ENCODE measurements around the gene SMG6. TPM values are rescaled to one million over a fixed set of nuclear protein-coding genes. Genes with fewer than 3 reads are reported as not detected.

Gene SMG6
- total RNA-seq, 3 donors from 2014 or later, result 27.9 to 36.1 (median 30.7) TPM

DNA sequence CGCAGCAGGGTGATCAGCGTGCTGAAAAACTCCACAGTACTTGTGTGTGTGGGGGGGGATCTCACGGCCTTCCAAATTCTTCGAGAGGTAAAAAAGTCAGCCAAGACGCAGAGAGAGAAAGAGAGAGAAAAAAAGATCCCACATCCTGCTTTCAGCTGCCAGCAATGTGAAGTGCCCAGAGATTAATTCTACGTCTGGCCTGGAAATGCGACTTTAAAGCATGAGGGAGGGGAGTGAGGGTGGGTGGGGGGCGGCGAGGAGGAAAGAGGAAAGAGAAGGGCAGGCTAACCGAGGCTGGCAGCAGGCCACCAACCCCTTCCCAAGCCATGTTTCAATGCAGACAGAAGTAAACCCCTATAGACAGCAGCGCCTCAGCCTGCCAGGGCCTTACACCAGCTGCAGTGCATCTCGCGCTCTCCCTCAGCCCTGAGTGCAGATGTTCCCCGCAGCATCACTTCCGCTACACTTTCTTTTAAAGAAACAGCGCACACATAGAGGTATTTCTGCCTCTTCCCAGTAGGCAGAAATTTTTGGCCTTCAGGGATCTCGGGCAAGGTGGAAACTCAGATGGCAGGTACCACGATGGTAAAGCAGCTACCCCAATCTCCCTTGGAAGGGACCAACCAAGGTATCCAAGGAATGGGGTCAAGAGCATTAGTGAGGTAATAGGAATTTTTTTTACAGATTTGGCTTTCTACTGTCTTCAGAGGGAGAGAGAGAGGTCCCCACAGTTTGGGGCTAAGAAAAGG, 87.8 kb downstream of the SMG6 start:
- peak; percentile 94 to 95 for ATAC-seq
- Mint-ChIP-seq H3K4me1 (ENCODE audit: low read depth) (peaks cover 52% of the 10 kb centered on the region), H3K9me3 (no peaks in the 10 kb centered on the region), H3K4me3 (peak overlapping the region; percentile 79), H3K27me3 (ENCODE audit: low read depth) (no peaks in the 10 kb centered on the region), H3K36me3 (ENCODE audit: insufficient read depth) (peaks cover 9% of the 10 kb centered on the region)
- DNase-seq, result peak; percentile 49

DNA sequence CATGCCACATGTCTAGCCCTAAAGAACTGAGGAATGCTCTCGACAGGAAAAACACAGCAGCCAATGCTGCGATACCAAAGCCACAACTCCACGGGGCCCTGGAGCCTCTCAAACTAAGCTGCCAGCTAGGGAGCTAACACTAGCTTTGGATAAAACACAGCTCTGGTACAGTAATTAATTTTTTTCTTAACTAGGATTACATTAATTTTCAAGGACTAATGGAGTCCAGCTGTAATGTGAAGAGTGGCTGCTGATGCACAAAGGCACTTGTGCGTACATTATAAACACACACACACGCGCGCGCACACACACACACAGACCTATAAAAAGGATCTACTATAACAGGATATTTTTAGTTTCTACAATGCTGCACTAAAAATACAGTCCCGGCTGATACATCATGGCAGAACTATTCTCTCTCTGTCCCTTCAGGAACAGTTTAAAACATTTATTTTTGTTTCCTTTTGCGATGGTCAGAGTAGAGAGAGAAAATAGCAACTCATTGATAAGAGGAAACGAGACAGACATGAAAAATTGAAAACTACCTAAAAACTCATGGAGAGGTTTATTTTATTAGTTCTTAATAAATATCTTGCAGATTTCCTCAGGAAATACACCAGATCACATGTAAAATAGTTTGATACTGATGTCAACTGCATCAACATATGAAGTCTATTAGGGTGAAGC, 88.5 kb downstream of the SMG6 start:
- DNase-seq, result no peak

DNA sequence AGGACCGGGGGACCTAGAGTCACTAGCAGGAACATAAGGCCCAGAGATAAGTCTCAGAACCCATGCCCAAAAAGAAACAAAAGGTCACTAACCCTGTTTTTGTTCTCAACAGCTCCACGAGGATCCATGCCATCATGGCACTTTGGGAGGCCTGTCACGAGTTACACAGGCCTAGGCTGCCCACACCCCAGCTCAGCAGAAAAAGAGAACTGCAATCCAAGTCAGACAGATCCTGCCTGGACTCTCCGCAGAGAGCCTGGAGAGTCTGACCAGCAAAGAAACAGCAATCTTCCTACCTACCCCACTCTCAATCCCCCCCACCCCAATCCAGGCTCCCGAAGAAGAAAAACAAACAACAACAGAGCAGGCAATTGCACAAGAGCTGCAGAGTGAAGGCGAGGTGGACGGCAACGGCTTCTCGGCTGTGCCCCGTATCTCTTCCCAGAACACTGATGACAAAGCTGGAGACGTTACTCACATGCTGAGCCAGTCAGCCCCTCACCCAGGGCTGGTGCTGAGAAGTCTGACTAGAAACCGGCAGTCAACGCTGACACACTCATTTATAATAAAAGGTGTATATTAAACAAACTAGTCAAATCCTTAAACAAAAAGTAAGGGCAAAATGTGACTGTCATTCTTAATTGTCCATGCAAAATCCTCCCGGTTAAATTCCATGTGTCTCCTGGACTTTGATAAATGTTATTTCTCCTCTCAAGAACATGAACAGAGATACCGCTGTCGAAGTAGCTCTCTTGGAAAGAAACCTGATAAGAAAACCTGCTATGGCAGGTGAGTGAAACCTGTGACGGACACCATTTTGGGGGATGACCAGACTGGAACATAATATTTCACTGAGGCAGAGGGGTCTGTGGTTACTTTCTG, 89.3 kb downstream of the SMG6 start:
- Mint-ChIP-seq H3K27me3 (ENCODE audit: low read depth) (no peaks in the 10 kb centered on the region), H3K4me3 (peak overlapping the region; percentile 79), H3K9me3 (no peaks in the 10 kb centered on the region), H3K36me3 (ENCODE audit: insufficient read depth) (peaks cover 8% of the 10 kb centered on the region), H3K4me1 (ENCODE audit: low read depth) (peaks cover 53% of the 10 kb centered on the region)
- ATAC-seq, result peak; percentile 37 to 56
- DNase-seq, result peak; percentile 17

More for the DNA sequence above, 88.5 kb downstream of the SMG6 start:
- H3K27me3 Mint-ChIP-seq (ENCODE audit: low read depth), result no peaks in the 10 kb centered on the region
- ATAC-seq, result no peak
- H3K4me1 Mint-ChIP-seq (ENCODE audit: low read depth), result peaks cover 53% of the 10 kb centered on the region
- no peaks in the 10 kb centered on the region for H3K9me3 Mint-ChIP-seq
- peaks cover 8% of the 10 kb centered on the region for H3K36me3 Mint-ChIP-seq (ENCODE audit: insufficient read depth)
- H3K4me3 Mint-ChIP-seq, result peak overlapping the region; percentile 79

DNA sequence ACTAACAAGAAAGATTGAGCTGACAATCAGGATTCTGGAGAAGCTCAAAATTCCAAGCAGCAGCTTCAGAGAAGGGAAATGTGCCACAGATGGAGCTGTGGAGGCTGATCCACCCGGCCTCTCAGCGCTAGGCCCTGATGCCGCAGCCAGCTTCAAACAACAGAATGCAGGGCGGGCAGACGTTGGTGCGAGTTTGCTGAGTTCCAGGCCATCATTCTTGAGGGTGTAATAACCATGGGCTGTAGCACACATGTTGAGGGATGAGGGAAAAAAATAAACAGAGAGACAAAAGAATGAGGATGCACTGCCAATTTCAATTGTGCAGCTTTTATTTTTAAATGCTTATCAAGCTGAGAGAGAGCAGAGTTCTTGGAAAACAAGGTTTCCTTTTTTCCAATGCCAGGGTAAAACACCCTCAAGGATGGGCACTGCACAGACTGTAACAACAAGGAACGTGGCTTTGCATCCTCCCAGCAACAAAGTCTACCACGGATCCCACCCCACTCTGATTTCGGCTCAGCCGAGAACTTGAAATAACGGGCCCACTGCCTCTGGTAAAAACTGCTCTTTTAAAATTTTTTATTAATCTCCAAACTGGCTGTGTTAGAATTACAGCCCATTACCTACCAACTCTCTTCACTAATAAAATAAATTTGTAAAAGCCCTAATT, 90.2 kb downstream of the SMG6 start:
- Mint-ChIP-seq H3K36me3 (ENCODE audit: insufficient read depth) (peaks cover 6% of the 10 kb centered on the region), H3K27me3 (ENCODE audit: low read depth) (no peaks in the 10 kb centered on the region), H3K4me3 (no peak overlapping the region), H3K9me3 (no peaks in the 10 kb centered on the region), H3K4me1 (ENCODE audit: low read depth) (peaks cover 50% of the 10 kb centered on the region)
- no peak for DNase-seq
- no peak for ATAC-seq

DNA sequence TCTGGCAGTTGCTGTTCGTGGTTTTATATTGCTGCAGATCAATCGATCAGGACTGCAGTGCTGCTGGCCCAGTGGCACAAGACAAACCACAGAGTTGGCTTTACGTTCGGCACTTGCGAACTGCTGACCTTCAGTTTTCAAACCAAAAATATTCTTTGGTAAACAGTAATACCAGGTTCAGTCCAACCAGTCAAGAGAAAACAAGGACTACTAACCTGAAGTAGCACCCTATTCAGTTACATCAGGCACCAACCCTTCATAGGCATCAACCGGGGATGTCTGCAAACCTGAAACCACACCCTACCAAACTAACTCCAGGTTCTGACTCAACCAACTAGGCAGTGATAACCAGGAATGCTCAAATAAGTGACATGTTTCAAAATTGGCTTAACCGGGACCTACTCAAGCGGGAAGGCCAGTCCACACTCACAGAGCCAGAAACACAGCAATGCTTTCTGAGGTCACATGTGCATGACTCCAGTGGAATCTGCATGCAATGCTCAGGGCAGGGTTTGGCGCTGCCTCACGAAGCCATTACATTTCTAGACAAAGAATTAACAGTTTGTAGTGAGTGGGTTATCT, 91.1 kb downstream of the SMG6 start:
- Mint-ChIP-seq H3K36me3 (ENCODE audit: insufficient read depth) (peaks cover 6% of the 10 kb centered on the region), H3K4me3 (no peak overlapping the region), H3K27me3 (ENCODE audit: low read depth) (no peaks in the 10 kb centered on the region), H3K9me3 (no peaks in the 10 kb centered on the region), H3K4me1 (ENCODE audit: low read depth) (peaks cover 49% of the 10 kb centered on the region)
- DNase-seq (no peak), ATAC-seq (no peak)

DNA sequence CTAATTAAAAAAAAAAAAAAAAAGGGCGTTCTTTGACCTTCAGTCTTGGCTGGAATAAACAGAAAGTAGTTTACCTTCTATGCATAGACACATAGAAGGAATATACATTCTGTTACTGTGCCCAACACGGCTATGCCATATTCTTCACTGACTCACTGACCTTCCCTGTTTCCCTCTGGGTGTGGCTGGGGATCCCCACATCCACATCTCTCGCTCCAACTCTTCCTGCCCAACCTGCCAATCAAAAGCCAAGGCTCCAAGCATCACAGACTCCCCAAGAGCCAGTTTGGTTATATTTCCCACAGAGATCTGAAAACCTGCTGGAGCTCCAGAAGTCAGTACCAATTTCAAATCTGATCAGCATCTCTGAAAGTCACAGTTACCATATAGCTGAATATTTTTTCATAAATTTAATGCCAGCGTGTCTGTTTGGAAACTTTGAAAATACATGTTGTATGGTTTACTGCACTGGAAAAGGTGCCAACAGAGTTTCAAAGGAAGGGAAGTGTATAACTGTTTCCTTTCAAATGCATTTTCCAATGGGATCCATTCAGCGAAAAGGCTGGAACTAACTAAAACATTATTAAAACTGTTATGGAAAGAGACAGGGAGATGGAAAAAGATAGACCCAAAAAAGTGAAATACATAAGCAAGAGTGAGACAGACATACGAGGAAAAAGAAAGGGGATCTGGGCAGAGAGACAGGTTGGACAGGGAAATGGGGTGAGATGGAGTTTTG, 91.8 kb downstream of the SMG6 start:
- DNase-seq, result no peak
- Mint-ChIP-seq H3K36me3 (ENCODE audit: insufficient read depth) (peaks cover 6% of the 10 kb centered on the region), H3K4me1 (ENCODE audit: low read depth) (peaks cover 49% of the 10 kb centered on the region), H3K9me3 (no peaks in the 10 kb centered on the region), H3K27me3 (ENCODE audit: low read depth) (no peaks in the 10 kb centered on the region), H3K4me3 (no peak overlapping the region)
- no peak for ATAC-seq

DNA sequence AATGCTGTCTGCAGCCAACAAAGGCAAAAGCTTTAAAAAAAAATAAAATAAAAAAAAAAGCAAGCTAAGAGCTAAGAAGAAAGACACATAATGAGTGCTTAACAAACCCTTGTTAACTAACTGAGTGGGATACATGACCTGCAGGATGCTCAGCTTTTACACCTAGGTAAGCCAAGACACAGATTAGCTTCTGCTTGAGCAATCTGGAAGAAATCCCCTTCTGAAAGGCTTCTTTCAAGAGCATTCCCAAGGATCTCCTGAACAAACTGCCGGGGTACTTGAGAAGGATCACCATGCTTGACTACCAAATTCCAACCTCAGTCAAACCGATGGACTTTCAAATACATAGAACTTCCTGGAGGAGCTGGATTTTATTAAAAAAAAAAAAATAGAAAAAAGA, 92.9 kb downstream of the SMG6 start:
- H3K9me3 Mint-ChIP-seq, result no peaks in the 10 kb centered on the region
- H3K27me3 Mint-ChIP-seq (ENCODE audit: low read depth), result no peaks in the 10 kb centered on the region
- no peak for DNase-seq
- no peak overlapping the region for H3K4me3 Mint-ChIP-seq
- peaks cover 41% of the 10 kb centered on the region for H3K4me1 Mint-ChIP-seq (ENCODE audit: low read depth)
- peaks cover 6% of the 10 kb centered on the region for H3K36me3 Mint-ChIP-seq (ENCODE audit: insufficient read depth)
- no peak for ATAC-seq

DNA sequence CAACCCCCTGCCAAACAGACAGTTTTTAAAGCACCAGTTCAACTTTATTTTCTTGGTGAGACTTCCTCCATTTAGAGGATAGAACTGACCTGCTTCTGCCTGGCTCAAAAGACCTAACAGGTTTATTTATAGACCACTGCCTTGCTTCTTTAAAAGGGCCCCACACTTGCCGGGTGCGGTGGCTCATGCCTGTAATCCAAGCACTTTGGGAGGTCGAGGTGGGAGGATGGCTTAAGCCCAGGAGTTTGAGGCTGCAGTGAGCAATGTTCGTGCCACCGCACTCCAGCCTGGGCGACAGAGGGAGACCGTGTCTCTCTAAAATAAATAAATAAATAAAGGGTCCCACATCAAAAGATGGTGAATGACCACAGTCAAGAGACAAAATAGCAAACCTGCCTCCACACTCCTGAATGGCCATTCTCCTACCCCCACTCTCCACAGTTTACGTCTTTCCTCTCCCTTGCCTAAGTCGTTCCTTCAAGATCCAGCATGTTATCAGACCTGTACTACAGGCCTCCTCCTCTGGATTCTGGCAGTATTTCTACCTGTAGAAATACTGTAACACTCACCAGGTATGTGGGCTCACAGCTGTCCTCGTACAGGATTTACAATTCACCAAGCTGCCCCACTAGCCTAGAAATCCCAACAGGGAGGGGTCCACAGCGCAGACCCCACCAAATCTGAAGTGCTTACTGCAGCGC, 95.6 kb downstream of the SMG6 start:
- H3K9me3 Mint-ChIP-seq, result no peaks in the 10 kb centered on the region
- no peak for ATAC-seq
- H3K4me3 Mint-ChIP-seq, result no peak overlapping the region
- DNase-seq, result no peak
- no peaks in the 10 kb centered on the region for H3K27me3 Mint-ChIP-seq (ENCODE audit: low read depth)
- H3K4me1 Mint-ChIP-seq (ENCODE audit: low read depth), result peaks cover 23% of the 10 kb centered on the region
- peaks cover 10% of the 10 kb centered on the region for H3K36me3 Mint-ChIP-seq (ENCODE audit: insufficient read depth)

DNA sequence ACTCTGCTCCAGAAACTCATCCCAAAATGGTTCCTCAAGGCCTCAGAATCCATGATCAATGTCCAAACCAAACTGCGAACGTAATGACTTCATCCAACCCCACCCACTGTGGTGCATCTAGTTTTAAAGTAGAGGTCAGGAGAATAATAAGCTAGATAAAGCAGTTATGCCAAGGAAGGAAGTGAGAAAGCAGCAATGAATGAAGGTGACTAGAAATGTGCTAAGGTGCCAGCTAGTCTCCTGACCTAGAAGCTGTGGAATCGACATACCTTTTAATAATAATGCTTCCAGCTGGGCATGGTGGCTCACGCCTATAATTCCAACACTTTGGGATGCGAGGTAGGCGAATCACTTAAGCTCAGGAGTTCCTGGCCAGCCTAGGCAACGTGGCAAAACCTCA, 99.2 kb downstream of the SMG6 start:
- no peak overlapping the region for H3K4me3 Mint-ChIP-seq
- no peaks in the 10 kb centered on the region for H3K27me3 Mint-ChIP-seq (ENCODE audit: low read depth)
- H3K9me3 Mint-ChIP-seq, result no peaks in the 10 kb centered on the region
- peaks cover 22% of the 10 kb centered on the region for H3K4me1 Mint-ChIP-seq (ENCODE audit: low read depth)
- ATAC-seq, result no peak
- H3K36me3 Mint-ChIP-seq (ENCODE audit: insufficient read depth), result peaks cover 12% of the 10 kb centered on the region
- no peak for DNase-seq

DNA sequence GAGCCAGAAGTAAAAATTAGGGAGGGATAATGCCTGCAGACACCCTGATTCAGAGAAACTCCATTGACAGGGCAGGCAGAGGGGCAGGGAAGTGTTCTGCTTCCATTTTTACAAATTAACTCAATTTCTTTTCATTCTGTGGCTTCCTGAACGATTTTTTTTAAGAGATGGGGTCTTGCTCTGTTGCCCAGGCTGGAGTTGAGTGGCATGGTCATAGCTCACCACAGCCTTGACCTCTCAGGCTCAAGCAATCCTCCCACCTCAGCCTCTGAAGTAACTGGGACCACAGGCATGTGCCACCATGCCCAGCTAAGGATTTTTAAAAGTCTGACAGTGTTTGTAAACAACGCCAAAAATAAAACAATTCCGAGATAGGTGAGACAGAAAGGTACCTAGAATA, 99.8 kb downstream of the SMG6 start:
- DNase-seq (no peak), ATAC-seq (no peak)
- H3K27me3 Mint-ChIP-seq (ENCODE audit: low read depth), result no peaks in the 10 kb centered on the region
- no peaks in the 10 kb centered on the region for H3K9me3 Mint-ChIP-seq
- H3K36me3 Mint-ChIP-seq (ENCODE audit: insufficient read depth), result peaks cover 12% of the 10 kb centered on the region
- no peak overlapping the region for H3K4me3 Mint-ChIP-seq
- H3K4me1 Mint-ChIP-seq (ENCODE audit: low read depth), result peaks cover 22% of the 10 kb centered on the region

DNA sequence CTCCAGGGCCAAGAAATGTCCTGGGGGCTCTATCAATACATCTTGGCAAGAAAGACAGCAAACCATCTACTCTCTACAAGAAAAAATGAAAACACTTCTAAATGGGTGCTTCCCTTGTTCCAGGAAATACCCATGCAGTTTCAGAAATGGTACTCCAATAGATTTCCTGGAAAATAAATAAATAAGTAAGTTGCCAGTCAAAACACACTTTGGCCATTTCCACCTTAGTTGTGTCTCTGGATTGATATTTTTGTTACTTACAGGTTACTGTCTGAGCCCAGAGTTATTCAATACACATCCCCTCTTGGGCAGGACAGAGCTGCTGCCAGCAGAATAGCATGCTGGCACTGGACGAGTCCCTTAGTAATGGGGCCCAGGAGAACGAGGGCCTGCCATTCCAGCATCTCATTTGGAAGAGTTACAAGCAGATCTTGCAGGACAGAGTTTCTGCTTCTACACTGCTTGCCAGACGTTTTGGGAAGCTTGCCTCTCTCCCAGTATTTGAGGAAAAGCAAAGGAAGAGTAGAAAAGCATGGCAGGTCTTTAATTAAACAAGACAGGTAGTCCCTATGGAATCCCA, 100.5 kb downstream of the SMG6 start:
- H3K36me3 Mint-ChIP-seq (ENCODE audit: insufficient read depth), result peaks cover 11% of the 10 kb centered on the region
- DNase-seq (no peak), ATAC-seq (no peak)
- no peak overlapping the region for H3K4me3 Mint-ChIP-seq
- peaks cover 22% of the 10 kb centered on the region for H3K4me1 Mint-ChIP-seq (ENCODE audit: low read depth)
- H3K9me3 Mint-ChIP-seq, result no peaks in the 10 kb centered on the region
- no peaks in the 10 kb centered on the region for H3K27me3 Mint-ChIP-seq (ENCODE audit: low read depth)

DNA sequence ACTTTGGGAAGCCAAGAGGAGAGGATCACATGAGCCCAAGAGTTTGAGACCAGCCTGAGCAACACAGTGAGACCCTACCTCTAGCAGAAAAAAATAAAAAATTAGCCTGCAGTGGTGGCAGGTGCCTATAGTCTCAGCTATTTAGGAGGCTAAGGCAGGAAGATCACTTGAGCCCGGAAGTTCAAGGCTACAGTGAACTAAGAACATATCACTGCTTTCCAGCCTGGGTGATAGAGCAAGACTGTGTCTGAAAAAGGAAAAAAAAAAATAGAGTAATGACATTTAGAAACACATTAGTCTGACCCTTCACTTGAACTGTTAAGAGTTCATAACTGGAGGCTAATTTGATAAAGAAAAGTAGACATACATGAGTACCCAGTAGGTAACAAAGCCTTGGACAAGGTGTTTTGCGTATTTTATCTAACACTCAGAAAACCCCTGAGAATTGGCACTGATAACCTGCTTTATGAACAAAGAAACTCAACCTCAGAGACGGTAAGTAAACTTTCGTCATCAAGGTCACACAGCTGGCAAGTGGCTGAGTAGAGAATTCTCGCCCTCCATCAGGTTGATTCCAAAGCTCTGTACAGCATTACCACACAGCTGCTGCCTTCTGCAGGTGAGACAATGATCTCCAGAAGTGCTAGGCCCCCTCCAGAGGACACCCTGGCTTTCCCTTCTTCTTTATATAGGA, 101.1 kb downstream of the SMG6 start:
- ATAC-seq (no peak), DNase-seq (no peak)
- Mint-ChIP-seq H3K9me3 (no peaks in the 10 kb centered on the region), H3K4me3 (no peak overlapping the region), H3K4me1 (ENCODE audit: low read depth) (peaks cover 22% of the 10 kb centered on the region), H3K36me3 (ENCODE audit: insufficient read depth) (peaks cover 11% of the 10 kb centered on the region), H3K27me3 (ENCODE audit: low read depth) (no peaks in the 10 kb centered on the region)
